GM12865 (cell line): ENCODE results near the gene CHST10.
A peak's percentile ranks its signal among the peaks of the same experiment; 100 is the strongest.

ENCODE experiments used
- DNase-seq: peaks from one replicate; pipeline ENCODE4 v3.0.0; 2010; ENCODE audit warnings: low read depth
- H3K4me3 ChIP-seq: 2 replicates; pipeline ENCODE4 v1.5.1; 2011; ENCODE audit warnings: mild to moderate bottlenecking, low read depth, low read length, control low read depth
- TF ChIP-seq, protein P1 (sequence below): IDR thresholded peaks from 2 replicates; pipeline ENCODE4 v1.5.1; 2011; ENCODE audit warnings: low read length, control low read depth, low read depth, inconsistent platforms; ENCODE audit not compliant: insufficient read depth; ENCODE audit errors: missing control alignments

The CHST10 gene

DNA sequence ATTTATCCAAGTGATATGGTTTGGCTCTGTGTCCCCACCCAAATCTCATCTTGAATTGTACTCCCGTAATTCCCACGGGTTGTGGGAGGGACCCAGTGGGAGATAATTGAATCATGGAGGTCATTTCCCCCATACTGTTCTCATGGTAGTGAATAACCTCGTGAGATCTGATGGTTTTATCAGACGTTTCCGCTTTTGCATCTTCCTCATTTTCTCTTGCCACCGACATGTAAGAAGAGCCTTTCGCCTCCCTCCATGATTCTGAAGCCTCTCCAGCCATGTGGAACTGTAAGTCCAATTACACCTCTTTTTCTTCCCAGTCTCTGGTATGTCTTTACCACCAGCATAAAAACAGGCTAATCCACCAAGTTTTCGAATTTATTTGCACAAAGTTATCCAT lies 20.3 kb upstream of the CHST10 start:
- TF ChIP-seq, protein P1, sequence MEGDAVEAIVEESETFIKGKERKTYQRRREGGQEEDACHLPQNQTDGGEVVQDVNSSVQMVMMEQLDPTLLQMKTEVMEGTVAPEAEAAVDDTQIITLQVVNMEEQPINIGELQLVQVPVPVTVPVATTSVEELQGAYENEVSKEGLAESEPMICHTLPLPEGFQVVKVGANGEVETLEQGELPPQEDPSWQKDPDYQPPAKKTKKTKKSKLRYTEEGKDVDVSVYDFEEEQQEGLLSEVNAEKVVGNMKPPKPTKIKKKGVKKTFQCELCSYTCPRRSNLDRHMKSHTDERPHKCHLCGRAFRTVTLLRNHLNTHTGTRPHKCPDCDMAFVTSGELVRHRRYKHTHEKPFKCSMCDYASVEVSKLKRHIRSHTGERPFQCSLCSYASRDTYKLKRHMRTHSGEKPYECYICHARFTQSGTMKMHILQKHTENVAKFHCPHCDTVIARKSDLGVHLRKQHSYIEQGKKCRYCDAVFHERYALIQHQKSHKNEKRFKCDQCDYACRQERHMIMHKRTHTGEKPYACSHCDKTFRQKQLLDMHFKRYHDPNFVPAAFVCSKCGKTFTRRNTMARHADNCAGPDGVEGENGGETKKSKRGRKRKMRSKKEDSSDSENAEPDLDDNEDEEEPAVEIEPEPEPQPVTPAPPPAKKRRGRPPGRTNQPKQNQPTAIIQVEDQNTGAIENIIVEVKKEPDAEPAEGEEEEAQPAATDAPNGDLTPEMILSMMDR = no peak
- DNase-seq = no peak
- no peak overlapping the region for H3K4me3 ChIP-seq

DNA sequence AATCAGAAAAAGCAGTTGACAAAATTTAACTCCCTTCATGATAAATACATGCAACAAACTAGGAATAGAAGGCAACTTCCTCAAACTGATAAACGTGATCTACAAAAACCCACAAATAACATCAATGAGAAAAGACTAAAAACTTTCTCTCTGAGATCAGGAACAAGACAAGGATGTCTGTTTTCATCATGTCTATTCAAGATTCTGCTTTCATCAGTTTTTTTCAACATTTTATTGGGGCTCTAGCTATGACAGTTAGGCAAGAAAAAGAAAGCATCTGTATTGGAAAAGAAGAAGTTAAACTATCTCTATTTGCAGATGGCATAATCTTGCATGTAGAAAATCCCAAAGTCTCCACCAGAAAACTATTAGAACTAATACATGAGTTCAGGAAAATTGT lies 12.3 kb upstream of the CHST10 start:
- no peak overlapping the region for H3K4me3 ChIP-seq
- TF ChIP-seq, protein P1 = no peak
- DNase-seq = no peak

DNA sequence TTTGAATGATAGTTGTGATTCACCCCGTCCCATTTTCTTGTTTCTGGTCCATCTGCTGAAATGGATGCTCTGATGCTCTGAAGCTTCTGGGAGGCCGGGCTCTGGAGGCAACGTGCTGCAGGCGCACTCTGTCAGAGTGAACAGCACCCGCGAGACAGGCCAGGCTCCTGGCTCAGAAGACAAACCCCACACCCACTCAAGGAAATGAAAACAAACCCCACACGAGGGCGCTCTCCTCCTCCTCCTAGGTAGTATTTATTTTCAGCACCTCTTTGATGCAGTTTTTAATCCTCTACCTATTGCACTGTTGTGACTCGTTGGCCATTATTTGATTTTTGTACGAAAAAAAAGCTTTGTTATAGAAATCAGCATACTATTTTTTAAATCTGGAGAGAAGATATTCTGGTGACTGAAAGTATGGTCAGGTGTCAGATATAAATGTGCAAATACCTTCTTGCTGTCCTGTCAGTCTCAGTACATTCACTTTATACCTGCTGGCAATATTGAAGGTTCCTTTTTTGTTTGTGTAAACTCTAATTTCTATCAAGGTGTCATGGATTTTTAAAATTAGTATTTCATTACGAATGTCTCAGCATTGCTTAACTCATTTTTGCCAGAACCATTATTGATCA lies 10.3 kb upstream of the CHST10 start:
- TF ChIP-seq, protein P1 = peak; percentile 41
- DNase-seq = peak; percentile 69
- no peak overlapping the region for H3K4me3 ChIP-seq

DNA sequence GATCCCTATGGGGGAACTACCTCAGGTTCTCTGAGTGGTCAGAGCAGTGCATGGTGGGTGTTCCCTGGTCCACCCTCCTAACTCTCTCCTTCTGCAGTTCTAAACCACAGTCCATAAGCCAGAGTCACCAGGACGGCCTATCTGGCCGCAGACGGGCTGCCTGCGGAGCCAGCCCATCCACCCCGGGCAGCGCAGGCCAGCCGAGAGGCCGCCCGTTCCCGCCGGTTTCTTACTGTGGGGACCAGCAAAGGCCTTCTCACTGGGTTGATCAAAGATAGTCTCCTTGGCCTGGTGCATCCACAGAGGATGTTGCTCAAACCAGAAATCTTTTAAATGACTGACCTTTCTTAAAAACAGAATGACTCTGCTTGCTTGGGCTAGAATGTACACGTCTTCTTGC lies 9.6 kb upstream of the CHST10 start:
- DNase-seq = no peak
- TF ChIP-seq, protein P1 = no peak
- H3K4me3 ChIP-seq = no peak overlapping the region

DNA sequence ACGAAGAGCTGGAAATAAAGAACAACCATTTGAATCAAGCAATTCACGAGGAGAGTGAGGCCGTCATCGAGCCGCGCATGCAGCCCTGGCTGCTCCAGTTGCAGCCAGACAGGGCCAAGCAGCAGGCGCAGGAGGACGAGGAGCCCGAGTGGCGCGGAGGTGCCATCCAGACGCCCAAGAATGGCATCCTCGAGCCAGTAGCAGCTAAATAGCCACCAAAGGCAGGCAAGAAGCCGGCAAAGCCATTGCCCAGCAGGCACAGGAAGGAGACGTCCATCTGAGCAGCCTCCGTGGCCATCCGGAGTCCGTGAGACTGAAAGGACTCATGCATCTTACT lies 8.9 kb upstream of the CHST10 start:
- H3K4me3 ChIP-seq = no peak overlapping the region
- TF ChIP-seq, protein P1 = no peak

DNA sequence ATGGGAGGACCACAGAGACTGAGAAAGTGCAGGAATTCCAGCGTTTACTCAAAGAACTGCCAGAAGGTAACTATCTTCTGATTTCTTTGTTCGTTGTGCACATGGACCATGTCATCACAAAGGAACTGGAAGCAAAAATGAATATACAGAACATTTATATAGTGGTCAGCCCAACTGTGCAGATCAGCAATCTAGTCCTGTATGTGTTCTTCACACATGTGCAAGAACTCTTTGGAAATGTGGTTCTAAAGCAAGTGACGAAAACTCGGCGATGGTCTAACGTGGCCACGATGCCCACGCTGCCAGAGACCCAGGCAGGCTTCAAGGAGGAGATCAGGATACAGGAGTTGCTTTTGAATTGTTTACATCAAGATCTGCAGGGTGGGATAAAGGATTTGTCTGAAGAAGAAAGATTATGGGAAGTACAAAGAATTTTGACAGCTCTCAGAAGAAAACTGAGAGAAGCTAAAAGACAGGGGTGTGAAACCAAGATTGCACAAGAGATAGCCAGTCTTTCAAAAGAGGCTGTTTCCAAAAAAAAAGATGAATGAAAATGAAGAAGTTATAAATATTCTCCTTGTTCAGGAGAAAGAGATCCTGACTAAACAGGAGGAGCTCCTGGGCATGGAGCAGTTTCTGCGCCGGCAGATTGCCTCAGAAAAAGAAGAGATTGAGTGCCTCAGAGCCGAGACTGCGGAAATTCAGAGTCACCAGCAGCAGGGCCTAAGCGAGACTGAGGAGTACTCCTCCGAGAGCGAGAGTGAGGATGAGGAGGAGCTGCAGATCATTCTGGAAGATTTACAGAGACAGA lies 8.3 kb upstream of the CHST10 start:
- no peak for DNase-seq
- no peak overlapping the region for H3K4me3 ChIP-seq
- TF ChIP-seq, protein P1 = no peak

More for the DNA sequence above, 8.9 kb upstream of the CHST10 start:
- no peak for DNase-seq
